ENCODE results near the gene TNFRSF1B. TPM values are rescaled to one million over a fixed set of nuclear protein-coding genes. Genes with fewer than 3 reads are reported as not detected.

The TNFRSF1B gene
- polyA plus RNA-seq, 1 donor from 2014 or later = not detected

DNA sequence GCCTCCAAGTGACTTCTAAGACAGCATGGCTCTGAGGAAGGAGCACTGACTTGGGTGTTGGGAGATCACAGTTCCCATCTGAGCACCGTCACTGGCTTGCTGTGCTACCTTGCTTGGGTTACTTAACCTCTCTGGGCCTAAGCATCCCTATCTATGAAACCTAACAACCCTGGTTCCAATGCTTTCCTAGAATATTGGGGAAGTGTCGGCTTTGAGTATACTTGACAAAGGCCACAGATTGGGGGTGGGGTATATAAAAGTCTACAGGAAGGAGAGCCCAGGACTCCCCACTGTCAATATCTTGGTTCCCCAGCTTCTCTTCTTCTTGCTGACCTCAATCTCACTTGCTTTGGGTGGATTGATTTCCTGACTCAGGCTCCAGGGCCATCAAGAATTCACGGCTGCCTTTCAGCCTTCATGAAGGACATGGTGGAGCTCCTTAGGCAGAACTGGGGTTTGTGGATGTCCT, 6.3 kb downstream of the TNFRSF1B start:
- Histone ChIP-seq H4K20me1 (ENCODE audit: insufficient read depth) (no peaks in the 10 kb centered on the region), H3F3A (ENCODE audit: insufficient read depth, low read length, poor library complexity, severe bottlenecking) (no peaks in the 10 kb centered on the region), H3K9me3 (ENCODE audit: low read length) (no peaks in the 10 kb centered on the region), H3K27ac (ENCODE audit: low read length) (no peak overlapping the region), H3K4me2 (ENCODE audit: low read length) (no peak overlapping the region), H3K79me2 (replicated peaks; ENCODE audit: insufficient read depth, low read length) (no peaks in the 10 kb centered on the region), H3K27me3 (ENCODE audit: insufficient read depth, low read depth, low read length) (no peaks in the 10 kb centered on the region), H3K9me2 (ENCODE audit: insufficient read depth, low read length) (no peaks in the 10 kb centered on the region), H2AFZ (ENCODE audit: low read depth, low read length) (no peak overlapping the region), H3K9ac (ENCODE audit: low read length) (no peak overlapping the region), H3K36me3 (ENCODE audit: insufficient read depth, low read length) (no peaks in the 10 kb centered on the region), H3K4me3 (ENCODE audit: low read length) (no peak overlapping the region)
- TF ChIP-seq, protein P1, sequence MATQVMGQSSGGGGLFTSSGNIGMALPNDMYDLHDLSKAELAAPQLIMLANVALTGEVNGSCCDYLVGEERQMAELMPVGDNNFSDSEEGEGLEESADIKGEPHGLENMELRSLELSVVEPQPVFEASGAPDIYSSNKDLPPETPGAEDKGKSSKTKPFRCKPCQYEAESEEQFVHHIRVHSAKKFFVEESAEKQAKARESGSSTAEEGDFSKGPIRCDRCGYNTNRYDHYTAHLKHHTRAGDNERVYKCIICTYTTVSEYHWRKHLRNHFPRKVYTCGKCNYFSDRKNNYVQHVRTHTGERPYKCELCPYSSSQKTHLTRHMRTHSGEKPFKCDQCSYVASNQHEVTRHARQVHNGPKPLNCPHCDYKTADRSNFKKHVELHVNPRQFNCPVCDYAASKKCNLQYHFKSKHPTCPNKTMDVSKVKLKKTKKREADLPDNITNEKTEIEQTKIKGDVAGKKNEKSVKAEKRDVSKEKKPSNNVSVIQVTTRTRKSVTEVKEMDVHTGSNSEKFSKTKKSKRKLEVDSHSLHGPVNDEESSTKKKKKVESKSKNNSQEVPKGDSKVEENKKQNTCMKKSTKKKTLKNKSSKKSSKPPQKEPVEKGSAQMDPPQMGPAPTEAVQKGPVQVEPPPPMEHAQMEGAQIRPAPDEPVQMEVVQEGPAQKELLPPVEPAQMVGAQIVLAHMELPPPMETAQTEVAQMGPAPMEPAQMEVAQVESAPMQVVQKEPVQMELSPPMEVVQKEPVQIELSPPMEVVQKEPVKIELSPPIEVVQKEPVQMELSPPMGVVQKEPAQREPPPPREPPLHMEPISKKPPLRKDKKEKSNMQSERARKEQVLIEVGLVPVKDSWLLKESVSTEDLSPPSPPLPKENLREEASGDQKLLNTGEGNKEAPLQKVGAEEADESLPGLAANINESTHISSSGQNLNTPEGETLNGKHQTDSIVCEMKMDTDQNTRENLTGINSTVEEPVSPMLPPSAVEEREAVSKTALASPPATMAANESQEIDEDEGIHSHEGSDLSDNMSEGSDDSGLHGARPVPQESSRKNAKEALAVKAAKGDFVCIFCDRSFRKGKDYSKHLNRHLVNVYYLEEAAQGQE (IDR thresholded peaks at IDR 0.05; ENCODE audit: borderline replicate concordance) = no peak
- TF ChIP-seq SMC3 (conservative IDR thresholded peaks at IDR 0.05; ENCODE audit: poor library complexity) (no peak), EZH2 (IDR thresholded peaks at IDR 0.05; ENCODE audit: borderline replicate concordance, insufficient read depth, low read length, poor library complexity, severe bottlenecking) (no peak), MXI1 (conservative IDR thresholded peaks at IDR 0.05; ENCODE audit: poor library complexity, severe bottlenecking) (no peak), RAD21 (conservative IDR thresholded peaks at IDR 0.05) (no peak), POLR2AphosphoS5 (IDR thresholded peaks at IDR 0.05) (no peak), TAF1 (IDR thresholded peaks at IDR 0.05; ENCODE audit: low read depth) (no peak), EP300 (conservative IDR thresholded peaks at IDR 0.05; ENCODE audit: poor library complexity, severe bottlenecking) (no peak)
- TF ChIP-seq, protein P2, sequence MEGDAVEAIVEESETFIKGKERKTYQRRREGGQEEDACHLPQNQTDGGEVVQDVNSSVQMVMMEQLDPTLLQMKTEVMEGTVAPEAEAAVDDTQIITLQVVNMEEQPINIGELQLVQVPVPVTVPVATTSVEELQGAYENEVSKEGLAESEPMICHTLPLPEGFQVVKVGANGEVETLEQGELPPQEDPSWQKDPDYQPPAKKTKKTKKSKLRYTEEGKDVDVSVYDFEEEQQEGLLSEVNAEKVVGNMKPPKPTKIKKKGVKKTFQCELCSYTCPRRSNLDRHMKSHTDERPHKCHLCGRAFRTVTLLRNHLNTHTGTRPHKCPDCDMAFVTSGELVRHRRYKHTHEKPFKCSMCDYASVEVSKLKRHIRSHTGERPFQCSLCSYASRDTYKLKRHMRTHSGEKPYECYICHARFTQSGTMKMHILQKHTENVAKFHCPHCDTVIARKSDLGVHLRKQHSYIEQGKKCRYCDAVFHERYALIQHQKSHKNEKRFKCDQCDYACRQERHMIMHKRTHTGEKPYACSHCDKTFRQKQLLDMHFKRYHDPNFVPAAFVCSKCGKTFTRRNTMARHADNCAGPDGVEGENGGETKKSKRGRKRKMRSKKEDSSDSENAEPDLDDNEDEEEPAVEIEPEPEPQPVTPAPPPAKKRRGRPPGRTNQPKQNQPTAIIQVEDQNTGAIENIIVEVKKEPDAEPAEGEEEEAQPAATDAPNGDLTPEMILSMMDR (IDR thresholded peaks at IDR 0.05; ENCODE audit: poor library complexity, severe bottlenecking) = no peak

DNA sequence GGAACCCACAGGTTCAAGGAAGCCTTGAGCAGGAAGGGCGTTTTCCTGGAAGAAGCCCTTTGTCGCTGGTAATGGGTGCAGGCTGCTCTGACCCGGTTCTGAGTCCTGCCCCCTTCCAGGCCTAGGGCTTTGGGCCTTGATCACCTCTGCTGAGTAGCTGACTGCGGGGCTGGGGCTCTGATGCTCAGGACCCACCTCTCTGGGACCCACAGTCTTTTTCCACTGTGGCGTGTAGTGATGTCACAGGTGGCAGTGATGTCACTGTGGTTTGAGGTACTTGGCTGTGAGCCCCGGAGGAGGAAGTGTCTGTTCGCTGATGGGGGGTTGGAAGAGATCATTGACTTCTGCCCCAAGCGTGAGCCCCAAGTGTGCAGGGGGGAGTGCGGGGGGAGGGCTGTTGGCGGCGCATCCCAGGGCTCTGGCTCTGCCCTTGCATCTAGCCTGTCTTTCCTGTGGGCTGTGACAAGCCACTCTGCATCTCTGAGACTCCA, 6.9 kb downstream of the TNFRSF1B start:
- H3K27me3 ChIP-seq (ENCODE audit: insufficient read depth, low read depth, low read length) = no peaks in the 10 kb centered on the region
- no peaks in the 10 kb centered on the region for H3K9me2 ChIP-seq (ENCODE audit: insufficient read depth, low read length)
- no peak overlapping the region for H3K4me2 ChIP-seq (ENCODE audit: low read length)
- no peak overlapping the region for H2AFZ ChIP-seq (ENCODE audit: low read depth, low read length)
- H3K36me3 ChIP-seq (ENCODE audit: insufficient read depth, low read length) = no peaks in the 10 kb centered on the region
- H4K20me1 ChIP-seq (ENCODE audit: insufficient read depth) = no peaks in the 10 kb centered on the region
- H3F3A ChIP-seq (ENCODE audit: insufficient read depth, low read length, poor library complexity, severe bottlenecking) = no peaks in the 10 kb centered on the region
- H3K79me2 ChIP-seq (replicated peaks; ENCODE audit: insufficient read depth, low read length) = no peaks in the 10 kb centered on the region
- no peak overlapping the region for H3K4me3 ChIP-seq (ENCODE audit: low read length)
- H3K27ac ChIP-seq (ENCODE audit: low read length) = no peak overlapping the region
- no peak overlapping the region for H3K9ac ChIP-seq (ENCODE audit: low read length)
- TF ChIP-seq EZH2 (IDR thresholded peaks at IDR 0.05; ENCODE audit: borderline replicate concordance, insufficient read depth, low read length, poor library complexity, severe bottlenecking) (no peak), POLR2AphosphoS5 (IDR thresholded peaks at IDR 0.05) (no peak)
- TF ChIP-seq, protein P1 (IDR thresholded peaks at IDR 0.05; ENCODE audit: borderline replicate concordance) = no peak
- H3K9me3 ChIP-seq (ENCODE audit: low read length) = no peaks in the 10 kb centered on the region

All from neural cell (in vitro differentiated cells).